ENCODE measurements around the gene MIER2. TPM values are rescaled to one million over a fixed set of nuclear protein-coding genes. Genes with fewer than 3 reads are reported as not detected.

The MIER2 gene
- polyA plus RNA-seq, 1 of the 3 experiments (the other 2 are of a cell fraction) = 15.9 TPM

DNA sequence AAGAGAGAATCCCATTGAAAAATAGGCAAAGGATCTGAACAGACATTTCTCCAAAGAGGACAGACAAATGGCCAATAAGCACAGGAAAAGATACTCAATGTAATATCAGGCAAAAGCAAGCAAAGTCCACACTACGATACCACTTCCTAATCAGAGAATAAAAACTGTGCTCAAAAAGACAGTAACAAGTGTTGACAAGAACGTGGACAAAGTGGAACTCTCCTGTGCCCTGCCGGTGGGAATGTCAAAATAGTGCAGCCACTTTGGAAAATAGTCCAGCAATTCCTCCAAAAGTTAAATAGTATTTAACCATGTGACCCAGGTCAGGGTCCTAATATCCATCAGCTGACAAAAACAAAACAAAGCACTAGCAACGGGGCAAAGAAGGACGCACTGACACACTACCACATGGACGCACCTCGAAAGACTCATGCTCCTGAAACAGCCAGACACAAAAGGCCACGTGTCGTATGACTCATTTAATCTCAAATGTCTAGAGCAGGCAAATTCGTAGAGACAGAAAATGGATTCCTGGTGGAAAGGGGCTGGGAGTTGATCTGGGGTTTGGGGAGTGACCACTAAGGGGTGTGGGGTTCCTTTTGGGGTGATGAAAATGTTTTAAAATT is 5.2 kb downstream of the MIER2 start:
- Histone ChIP-seq H3K27me3 (ENCODE audit: insufficient read depth) (no peaks in the 10 kb centered on the region), H3K27ac (ENCODE audit: low read depth in 2 of 2, low read length in 1 of 2) (no peak overlapping the region), H3K9me3 (no peaks in the 10 kb centered on the region), H3F3A (replicated peaks; ENCODE audit: insufficient read depth) (no peaks in the 10 kb centered on the region), H4K20me1 (ENCODE audit: insufficient read depth) (peaks cover 78% of the 10 kb centered on the region), H3K4me3 (ENCODE audit: low read depth in 2 of 2, low read length in 1 of 2) (no peak overlapping the region), H3K4me2 (no peak overlapping the region), H3K36me3 (replicated peaks in 1 of 2; ENCODE audit: control insufficient read depth in 1 of 2, insufficient read depth in 2 of 2, low read length in 1 of 2) (peaks cover 9 to 11% of the 10 kb centered on the region in 2 experiments), H3K9me2 (no peaks in the 10 kb centered on the region), H3K79me2 (ENCODE audit: insufficient read depth) (peaks cover 96% of the 10 kb centered on the region), H3K9ac (no peak overlapping the region), H3K4me1 (ENCODE audit: control insufficient read depth in 1 of 2, insufficient read depth in 2 of 2, low read depth in 1 of 2, low read length in 1 of 2) (peaks cover 20 to 29% of the 10 kb centered on the region in 2 experiments), H2AFZ (ENCODE audit: low read depth) (no peak overlapping the region)
- POLR2A ChIA-PET = no interaction called here
- DNase-seq = no peak
- TF ChIP-seq TEAD4 (IDR thresholded peaks at IDR 0.05; ENCODE audit: borderline replicate concordance, insufficient read depth) = no peak
- TF ChIP-seq GABPA (IDR thresholded peaks at IDR 0.05; ENCODE audit: low read depth) = no peak
- TF ChIP-seq RCOR1 (IDR thresholded peaks at IDR 0.05; ENCODE audit: low read length) = no peak
- TF ChIP-seq TCF12 (IDR thresholded peaks at IDR 0.05) = no peak
- TF ChIP-seq RAD21 (IDR thresholded peaks at IDR 0.05; ENCODE audit: low read length) = no peak
- TF ChIP-seq, protein P1, sequence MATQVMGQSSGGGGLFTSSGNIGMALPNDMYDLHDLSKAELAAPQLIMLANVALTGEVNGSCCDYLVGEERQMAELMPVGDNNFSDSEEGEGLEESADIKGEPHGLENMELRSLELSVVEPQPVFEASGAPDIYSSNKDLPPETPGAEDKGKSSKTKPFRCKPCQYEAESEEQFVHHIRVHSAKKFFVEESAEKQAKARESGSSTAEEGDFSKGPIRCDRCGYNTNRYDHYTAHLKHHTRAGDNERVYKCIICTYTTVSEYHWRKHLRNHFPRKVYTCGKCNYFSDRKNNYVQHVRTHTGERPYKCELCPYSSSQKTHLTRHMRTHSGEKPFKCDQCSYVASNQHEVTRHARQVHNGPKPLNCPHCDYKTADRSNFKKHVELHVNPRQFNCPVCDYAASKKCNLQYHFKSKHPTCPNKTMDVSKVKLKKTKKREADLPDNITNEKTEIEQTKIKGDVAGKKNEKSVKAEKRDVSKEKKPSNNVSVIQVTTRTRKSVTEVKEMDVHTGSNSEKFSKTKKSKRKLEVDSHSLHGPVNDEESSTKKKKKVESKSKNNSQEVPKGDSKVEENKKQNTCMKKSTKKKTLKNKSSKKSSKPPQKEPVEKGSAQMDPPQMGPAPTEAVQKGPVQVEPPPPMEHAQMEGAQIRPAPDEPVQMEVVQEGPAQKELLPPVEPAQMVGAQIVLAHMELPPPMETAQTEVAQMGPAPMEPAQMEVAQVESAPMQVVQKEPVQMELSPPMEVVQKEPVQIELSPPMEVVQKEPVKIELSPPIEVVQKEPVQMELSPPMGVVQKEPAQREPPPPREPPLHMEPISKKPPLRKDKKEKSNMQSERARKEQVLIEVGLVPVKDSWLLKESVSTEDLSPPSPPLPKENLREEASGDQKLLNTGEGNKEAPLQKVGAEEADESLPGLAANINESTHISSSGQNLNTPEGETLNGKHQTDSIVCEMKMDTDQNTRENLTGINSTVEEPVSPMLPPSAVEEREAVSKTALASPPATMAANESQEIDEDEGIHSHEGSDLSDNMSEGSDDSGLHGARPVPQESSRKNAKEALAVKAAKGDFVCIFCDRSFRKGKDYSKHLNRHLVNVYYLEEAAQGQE (IDR thresholded peaks at IDR 0.05; ENCODE audit: low read depth, low read length) = no peak
- TF ChIP-seq RFX5 (IDR thresholded peaks at IDR 0.05; ENCODE audit: low read length) = no peak
- TF ChIP-seq, protein P2, sequence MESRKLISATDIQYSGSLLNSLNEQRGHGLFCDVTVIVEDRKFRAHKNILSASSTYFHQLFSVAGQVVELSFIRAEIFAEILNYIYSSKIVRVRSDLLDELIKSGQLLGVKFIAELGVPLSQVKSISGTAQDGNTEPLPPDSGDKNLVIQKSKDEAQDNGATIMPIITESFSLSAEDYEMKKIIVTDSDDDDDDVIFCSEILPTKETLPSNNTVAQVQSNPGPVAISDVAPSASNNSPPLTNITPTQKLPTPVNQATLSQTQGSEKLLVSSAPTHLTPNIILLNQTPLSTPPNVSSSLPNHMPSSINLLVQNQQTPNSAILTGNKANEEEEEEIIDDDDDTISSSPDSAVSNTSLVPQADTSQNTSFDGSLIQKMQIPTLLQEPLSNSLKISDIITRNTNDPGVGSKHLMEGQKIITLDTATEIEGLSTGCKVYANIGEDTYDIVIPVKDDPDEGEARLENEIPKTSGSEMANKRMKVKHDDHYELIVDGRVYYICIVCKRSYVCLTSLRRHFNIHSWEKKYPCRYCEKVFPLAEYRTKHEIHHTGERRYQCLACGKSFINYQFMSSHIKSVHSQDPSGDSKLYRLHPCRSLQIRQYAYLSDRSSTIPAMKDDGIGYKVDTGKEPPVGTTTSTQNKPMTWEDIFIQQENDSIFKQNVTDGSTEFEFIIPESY (IDR thresholded peaks at IDR 0.05; ENCODE audit: borderline replicate concordance, low read depth) = no peak
- no peak for TF ChIP-seq FOXJ3 (CRISPR knock-in tag; IDR thresholded peaks at IDR 0.05)
- TF ChIP-seq POLR2AphosphoS5 (IDR thresholded peaks at IDR 0.05; ENCODE audit: low read depth, low read length) = no peak
- no peak for TF ChIP-seq JUND (IDR thresholded peaks at IDR 0.05)
- no peak for TF ChIP-seq MEF2A (IDR thresholded peaks at IDR 0.05; ENCODE audit: borderline replicate concordance, low read depth)
- TF ChIP-seq MAX (IDR thresholded peaks at IDR 0.05; ENCODE audit: low read depth) = no peak
- TF ChIP-seq, protein P3, sequence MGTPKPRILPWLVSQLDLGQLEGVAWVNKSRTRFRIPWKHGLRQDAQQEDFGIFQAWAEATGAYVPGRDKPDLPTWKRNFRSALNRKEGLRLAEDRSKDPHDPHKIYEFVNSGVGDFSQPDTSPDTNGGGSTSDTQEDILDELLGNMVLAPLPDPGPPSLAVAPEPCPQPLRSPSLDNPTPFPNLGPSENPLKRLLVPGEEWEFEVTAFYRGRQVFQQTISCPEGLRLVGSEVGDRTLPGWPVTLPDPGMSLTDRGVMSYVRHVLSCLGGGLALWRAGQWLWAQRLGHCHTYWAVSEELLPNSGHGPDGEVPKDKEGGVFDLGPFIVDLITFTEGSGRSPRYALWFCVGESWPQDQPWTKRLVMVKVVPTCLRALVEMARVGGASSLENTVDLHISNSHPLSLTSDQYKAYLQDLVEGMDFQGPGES (IDR thresholded peaks at IDR 0.05; ENCODE audit: low read depth, low read length) = no peak
- TF ChIP-seq FOSL2 (IDR thresholded peaks at IDR 0.05; ENCODE audit: borderline replicate concordance, low read depth) = no peak
- no peak for TF ChIP-seq NRF1 (IDR thresholded peaks at IDR 0.05; ENCODE audit: low read depth, low read length)
- TF ChIP-seq MXI1 (IDR thresholded peaks at IDR 0.05; ENCODE audit: low read depth, low read length) = no peak
- no peak for TF ChIP-seq PBX3 (IDR thresholded peaks at IDR 0.05)
- no peak for TF ChIP-seq RXRA (IDR thresholded peaks at IDR 0.05; ENCODE audit: borderline replicate concordance, low read depth)
- no peak for TF ChIP-seq YY1 (IDR thresholded peaks at IDR 0.05; ENCODE audit: low read depth)
- WGBS (ENCODE audit: low lambda C conversion rate) = 89% methylated on average over 10 of the region's 10 CpGs
- CTCF ChIA-PET = no interaction called here
